Right lobe of liver (tissue), 4 donors: ENCODE results near the gene YWHAB.

Experiments
- CTCF ChIP-seq, 4 donors: fragments of 200-600 bp in 3 of 4; fragments of 450-650 bp in 1 of 4; IDR thresholded peaks; one replicate each; pipeline versions ENCODE4 v1.5.1 to v1.8.0; 2016 to 2022; ENCODE audit warnings: antibody characterized with exemption in 4 of 4, mild to moderate bottlenecking in 2 of 4
- POLR2A ChIP-seq: fragments of 450-650 bp; IDR thresholded peaks from one replicate; pipeline ENCODE4 v1.6.1; 2017; ENCODE audit warnings: antibody characterized with exemption, mild to moderate bottlenecking
- donor health status: DM: no; HTN: no; CAD: no.
- donor health status: DM: no; HTN: no; CAD: no.
- donor health status: DM: no; HTN: yes; CAD: no.

DNA sequence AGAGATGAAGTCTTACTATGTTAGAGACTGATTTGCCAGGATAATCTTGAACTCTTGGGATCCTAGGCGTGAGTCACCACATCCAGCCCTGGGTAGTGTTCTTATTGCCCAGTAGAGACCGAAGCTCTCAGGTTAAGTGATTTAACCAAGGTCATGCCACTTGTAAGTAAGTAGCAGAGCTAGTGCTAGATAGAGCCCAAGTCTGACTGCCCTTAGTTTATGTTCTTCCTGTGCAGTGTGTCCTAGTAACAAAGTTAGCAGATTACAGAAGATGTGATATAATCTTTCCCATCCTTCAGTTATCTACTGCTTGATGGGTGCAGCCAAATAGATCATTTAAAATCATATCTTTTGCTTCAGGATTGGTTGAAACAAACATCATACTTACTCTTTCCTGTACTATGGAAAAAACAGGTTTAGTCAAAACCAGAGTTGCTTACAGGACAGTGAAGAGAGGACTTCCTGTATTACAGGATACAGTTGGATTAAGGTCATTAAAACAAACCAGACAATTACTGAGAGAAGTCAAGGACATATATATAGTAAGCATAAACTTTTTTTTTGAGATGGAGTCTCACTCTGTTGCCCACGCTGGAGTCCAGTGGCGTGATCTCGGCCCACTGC is 14.8 kb downstream of the YWHAB start:
- no peak for TF ChIP-seq CTCF (IDR thresholded peaks at IDR 0.05)
- no peak for TF ChIP-seq POLR2A
